K562 (cell line): ENCODE data around the gene ANK3. TPM values are rescaled to one million over a fixed set of nuclear protein-coding genes. Genes with fewer than 3 reads are reported as not detected.
A peak's percentile ranks its signal among the peaks of the same experiment; 100 is the strongest.

ENCODE experiments used
- ARNT ChIP-seq, 2 experiments: fragments of 450-650 bp; IDR thresholded peaks; 2 replicates each; pipeline ENCODE4 v1.6.1; 2016; ENCODE audit warnings: mild to moderate bottlenecking in 1 of 2
- CREM ChIP-seq: IDR thresholded peaks from 2 replicates; pipeline ENCODE4 v1.6.1; 2014; ENCODE audit warnings: antibody characterized with exemption, low read depth
- NCOA1 ChIP-seq: fragments of 450-650 bp; IDR thresholded peaks from 2 replicates; pipeline ENCODE4 v1.6.1; 2016; ENCODE audit warnings: low read depth
- NFIC ChIP-seq: fragments of 450-650 bp; IDR thresholded peaks from 2 replicates; pipeline ENCODE4 v1.6.1; 2017; ENCODE audit warnings: mild to moderate bottlenecking, inconsistent platforms
- RBM15 ChIP-seq: fragments of 200-400 bp; formaldehyde crosslinking; IDR thresholded peaks from 2 replicates; pipeline ENCODE4 v1.6.1; 2018; ENCODE audit warnings: mild to moderate bottlenecking, low read length, moderate library complexity; ENCODE audit not compliant: insufficient read depth
- SMARCA4 ChIP-seq: fragments of 450-650 bp; IDR thresholded peaks from 2 replicates; pipeline ENCODE4 v1.6.1; 2016
- ZNF277 ChIP-seq: fragments of 250-450 bp; sonication (Bioruptor Pico); IDR thresholded peaks from 2 replicates; pipeline ENCODE4 v1.8.0; 2022; ENCODE audit warnings: inconsistent platforms, mild to moderate bottlenecking, moderate library complexity, borderline replicate concordance
- polyA plus RNA-seq, 8 experiments: library from polyadenylated mRNA; depleted of rRNA in 4 of 8; stranded (reverse) in 5 of 8; unstranded in 3 of 8; fragments of >200 nt; fragmentation: Nextera tagmentation in 2 of 8; fragmentation: Illumina TruSeq in 1 of 8; extraction: Ambion mirVana in 2 of 8; extraction: Trizol in 1 of 8; gene quantifications; 2 replicates each; pipeline versions ENCODE4 v1.2.1 to v1.2.3, GENCODE V29; 2011 to 2014; ENCODE audit warnings: inconsistent platforms in 1 of 8, missing spikeins in 1 of 8
- total RNA-seq, 7 experiments: library from RNA; depleted of rRNA in 6 of 7; stranded (reverse); fragments of >200 nt in 6 of 7; fragmentation: Illumina TruSeq in 2 of 7; extraction: Trizol in 2 of 7; gene quantifications; 2 replicates each; pipeline versions ENCODE4 v1.2.1 to v1.2.3, GENCODE V29; 2011 to 2021; ENCODE audit warnings: low replicate concordance in 1 of 7
- TF ChIP-seq, protein P1 (sequence below), 2 experiments: fragments of 450-650 bp in 1 of 2; sonication (generic) in 1 of 2; formaldehyde crosslinking in 1 of 2; IDR thresholded peaks; 2 replicates each; pipeline versions ENCODE4 v1.7.1 to v1.9.0; 2016 to 2022; ENCODE audit warnings: inconsistent platforms in 1 of 2, mild to moderate bottlenecking in 1 of 2, missing genetic modification reagents in 1 of 2
- TF ChIP-seq, protein P2 (sequence below): sonication (generic); formaldehyde crosslinking; IDR thresholded peaks from 2 replicates; pipeline ENCODE4 v1.5.0; 2020; ENCODE audit warnings: missing genetic modification reagents
- TF ChIP-seq, protein P3 (sequence below), 2 experiments: fragments of 200-800 bp in 1 of 2; sonication (Bioruptor generic) in 1 of 2; sonication (generic) in 1 of 2; formaldehyde crosslinking in 1 of 2; IDR thresholded peaks in 1 of 2; conservative IDR thresholded peaks in 1 of 2; 2 replicates each; pipeline versions ENCODE4 v1.5.0 to v1.6.1; 2016 to 2020; ENCODE audit warnings: missing compliant biosample characterization in 1 of 2, missing genetic modification characterization in 1 of 2, missing genetic modification reagents in 1 of 2
- TF ChIP-seq, protein P4 (sequence below): fragments of 250-450 bp; sonication (Bioruptor Pico); IDR thresholded peaks from 2 replicates; pipeline ENCODE4 v1.5.0; 2020; ENCODE audit warnings: mild to moderate bottlenecking

ANK3 gene
- total and polyA plus RNA-seq, 9 of the 15 experiments (the other 6 are each of a cell fraction or from before 2014, with no cell fraction given): 10.0 to 32.3 (median 17.9) TPM

DNA sequence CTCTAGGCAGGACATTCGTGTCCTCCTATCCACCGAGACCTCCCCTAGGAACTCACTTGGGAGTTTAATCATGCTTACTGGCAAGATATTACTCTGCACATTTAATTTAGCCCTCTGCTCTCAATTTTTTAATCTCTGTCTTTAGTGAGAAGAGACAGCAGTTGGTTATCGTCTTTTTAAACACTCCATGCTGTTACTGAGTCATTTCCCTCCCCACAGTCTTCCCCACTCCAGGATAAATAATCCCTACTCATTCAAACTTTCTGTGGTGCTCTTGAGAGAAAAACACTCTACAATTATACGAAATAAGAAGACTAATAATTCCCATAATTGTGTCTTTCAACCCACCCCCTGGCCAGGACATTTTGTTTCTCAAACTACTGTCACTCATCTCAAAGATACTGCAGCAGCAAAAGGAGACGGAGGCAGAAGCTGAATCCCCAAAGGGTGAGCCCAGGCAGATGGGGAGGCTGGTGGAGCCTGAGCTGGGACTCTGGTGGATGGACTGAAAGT, 84.2 kb downstream of the ANK3 start (continued):
- TF ChIP-seq NFIC: no peak
- peak; percentile 80 for TF ChIP-seq SMARCA4
- TF ChIP-seq, protein P1, sequence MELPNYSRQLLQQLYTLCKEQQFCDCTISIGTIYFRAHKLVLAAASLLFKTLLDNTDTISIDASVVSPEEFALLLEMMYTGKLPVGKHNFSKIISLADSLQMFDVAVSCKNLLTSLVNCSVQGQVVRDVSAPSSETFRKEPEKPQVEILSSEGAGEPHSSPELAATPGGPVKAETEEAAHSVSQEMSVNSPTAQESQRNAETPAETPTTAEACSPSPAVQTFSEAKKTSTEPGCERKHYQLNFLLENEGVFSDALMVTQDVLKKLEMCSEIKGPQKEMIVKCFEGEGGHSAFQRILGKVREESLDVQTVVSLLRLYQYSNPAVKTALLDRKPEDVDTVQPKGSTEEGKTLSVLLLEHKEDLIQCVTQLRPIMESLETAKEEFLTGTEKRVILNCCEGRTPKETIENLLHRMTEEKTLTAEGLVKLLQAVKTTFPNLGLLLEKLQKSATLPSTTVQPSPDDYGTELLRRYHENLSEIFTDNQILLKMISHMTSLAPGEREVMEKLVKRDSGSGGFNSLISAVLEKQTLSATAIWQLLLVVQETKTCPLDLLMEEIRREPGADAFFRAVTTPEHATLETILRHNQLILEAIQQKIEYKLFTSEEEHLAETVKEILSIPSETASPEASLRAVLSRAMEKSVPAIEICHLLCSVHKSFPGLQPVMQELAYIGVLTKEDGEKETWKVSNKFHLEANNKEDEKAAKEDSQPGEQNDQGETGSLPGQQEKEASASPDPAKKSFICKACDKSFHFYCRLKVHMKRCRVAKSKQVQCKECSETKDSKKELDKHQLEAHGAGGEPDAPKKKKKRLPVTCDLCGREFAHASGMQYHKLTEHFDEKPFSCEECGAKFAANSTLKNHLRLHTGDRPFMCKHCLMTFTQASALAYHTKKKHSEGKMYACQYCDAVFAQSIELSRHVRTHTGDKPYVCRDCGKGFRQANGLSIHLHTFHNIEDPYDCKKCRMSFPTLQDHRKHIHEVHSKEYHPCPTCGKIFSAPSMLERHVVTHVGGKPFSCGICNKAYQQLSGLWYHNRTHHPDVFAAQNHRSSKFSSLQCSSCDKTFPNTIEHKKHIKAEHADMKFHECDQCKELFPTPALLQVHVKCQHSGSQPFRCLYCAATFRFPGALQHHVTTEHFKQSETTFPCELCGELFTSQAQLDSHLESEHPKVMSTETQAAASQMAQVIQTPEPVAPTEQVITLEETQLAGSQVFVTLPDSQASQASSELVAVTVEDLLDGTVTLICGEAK (IDR thresholded peaks at IDR 0.05): 0 out of 2 replicates have a peak, but pooled peaks have one; percentile 12
- TF ChIP-seq, protein P1 (CRISPR knock-in tag; IDR thresholded peaks at IDR 0.05): no peak
- TF ChIP-seq, protein P2, sequence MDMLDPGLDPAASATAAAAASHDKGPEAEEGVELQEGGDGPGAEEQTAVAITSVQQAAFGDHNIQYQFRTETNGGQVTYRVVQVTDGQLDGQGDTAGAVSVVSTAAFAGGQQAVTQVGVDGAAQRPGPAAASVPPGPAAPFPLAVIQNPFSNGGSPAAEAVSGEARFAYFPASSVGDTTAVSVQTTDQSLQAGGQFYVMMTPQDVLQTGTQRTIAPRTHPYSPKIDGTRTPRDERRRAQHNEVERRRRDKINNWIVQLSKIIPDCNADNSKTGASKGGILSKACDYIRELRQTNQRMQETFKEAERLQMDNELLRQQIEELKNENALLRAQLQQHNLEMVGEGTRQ (CRISPR knock-in tag): no peak
- no peak for TF ChIP-seq RBM15
- TF ChIP-seq NCOA1: no peak
- TF ChIP-seq, protein P3, sequence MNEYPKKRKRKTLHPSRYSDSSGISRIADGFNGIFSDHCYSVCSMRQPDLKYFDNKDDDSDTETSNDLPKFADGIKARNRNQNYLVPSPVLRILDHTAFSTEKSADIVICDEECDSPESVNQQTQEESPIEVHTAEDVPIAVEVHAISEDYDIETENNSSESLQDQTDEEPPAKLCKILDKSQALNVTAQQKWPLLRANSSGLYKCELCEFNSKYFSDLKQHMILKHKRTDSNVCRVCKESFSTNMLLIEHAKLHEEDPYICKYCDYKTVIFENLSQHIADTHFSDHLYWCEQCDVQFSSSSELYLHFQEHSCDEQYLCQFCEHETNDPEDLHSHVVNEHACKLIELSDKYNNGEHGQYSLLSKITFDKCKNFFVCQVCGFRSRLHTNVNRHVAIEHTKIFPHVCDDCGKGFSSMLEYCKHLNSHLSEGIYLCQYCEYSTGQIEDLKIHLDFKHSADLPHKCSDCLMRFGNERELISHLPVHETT (CRISPR knock-in tag; conservative IDR thresholded peaks at IDR 0.05 in 1 of 2, IDR thresholded peaks at IDR 0.05 in 1 of 2): peak in 1 of 2 experiments; percentile 73; a peak in 1 of 4 replicates
- TF ChIP-seq ARNT (IDR thresholded peaks at IDR 0.05): no peak
- TF ChIP-seq, protein P4, sequence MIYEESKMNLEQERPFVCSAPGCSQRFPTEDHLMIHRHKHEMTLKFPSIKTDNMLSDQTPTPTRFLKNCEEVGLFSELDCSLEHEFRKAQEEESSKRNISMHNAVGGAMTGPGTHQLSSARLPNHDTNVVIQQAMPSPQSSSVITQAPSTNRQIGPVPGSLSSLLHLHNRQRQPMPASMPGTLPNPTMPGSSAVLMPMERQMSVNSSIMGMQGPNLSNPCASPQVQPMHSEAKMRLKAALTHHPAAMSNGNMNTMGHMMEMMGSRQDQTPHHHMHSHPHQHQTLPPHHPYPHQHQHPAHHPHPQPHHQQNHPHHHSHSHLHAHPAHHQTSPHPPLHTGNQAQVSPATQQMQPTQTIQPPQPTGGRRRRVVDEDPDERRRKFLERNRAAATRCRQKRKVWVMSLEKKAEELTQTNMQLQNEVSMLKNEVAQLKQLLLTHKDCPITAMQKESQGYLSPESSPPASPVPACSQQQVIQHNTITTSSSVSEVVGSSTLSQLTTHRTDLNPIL (CRISPR knock-in tag): 0 out of 2 replicates have a peak, but pooled peaks have one; percentile 27
- no peak for TF ChIP-seq ZNF277 (CRISPR knock-in tag)
- TF ChIP-seq CREM: 0 out of 2 replicates have a peak, but pooled peaks have one; percentile 4
